Bronchial epithelial cell (primary cell): Measurements from ENCODE around the gene CELSR2. TPM values are rescaled to one million over a fixed set of nuclear protein-coding genes. Genes with fewer than 3 reads are reported as not detected.
A peak's percentile ranks its signal among the peaks of the same experiment; 100 is the strongest.

Experiments used
- DNase-seq: peaks from one replicate; pipeline ENCODE4 v3.0.0-alpha.2; 2010; ENCODE audit warnings: low read depth
- FAIRE-seq: peaks from 2 replicates; lab custom pipeline; 2011; peaks lifted over from hg19 to GRCh38; lab: Jason Lieb, UNC
- H3K27me3 ChIP-seq: 2 replicates; pipeline ENCODE4 v1.5.1; 2011; ENCODE audit warnings: low read length; ENCODE audit not compliant: control insufficient read depth, insufficient read depth
- H3K36me3 ChIP-seq: 2 replicates; pipeline ENCODE4 v1.5.1; 2011; ENCODE audit warnings: low read length; ENCODE audit not compliant: control insufficient read depth, insufficient read depth
- H3K4me3 ChIP-seq: 2 replicates; pipeline ENCODE4 v1.5.1; 2011; ENCODE audit warnings: mild to moderate bottlenecking, low read depth, low read length, control low read depth
- total RNA-seq: library from RNA; depleted of rRNA; stranded (reverse); fragments of >200 nt; gene quantifications from 2 replicates; pipeline ENCODE4 v1.2.1, GENCODE V29; 2014
- TF ChIP-seq, protein P1 (sequence below): IDR thresholded peaks from 2 replicates; pipeline ENCODE4 v1.5.1; 2011; ENCODE audit warnings: mild to moderate bottlenecking, moderate library complexity, low read length, control low read depth, inconsistent platforms; ENCODE audit not compliant: insufficient read depth, severe bottlenecking

The CELSR2 gene
- total RNA-seq, 1 donor from 2014 or later = 9.2 TPM

DNA sequence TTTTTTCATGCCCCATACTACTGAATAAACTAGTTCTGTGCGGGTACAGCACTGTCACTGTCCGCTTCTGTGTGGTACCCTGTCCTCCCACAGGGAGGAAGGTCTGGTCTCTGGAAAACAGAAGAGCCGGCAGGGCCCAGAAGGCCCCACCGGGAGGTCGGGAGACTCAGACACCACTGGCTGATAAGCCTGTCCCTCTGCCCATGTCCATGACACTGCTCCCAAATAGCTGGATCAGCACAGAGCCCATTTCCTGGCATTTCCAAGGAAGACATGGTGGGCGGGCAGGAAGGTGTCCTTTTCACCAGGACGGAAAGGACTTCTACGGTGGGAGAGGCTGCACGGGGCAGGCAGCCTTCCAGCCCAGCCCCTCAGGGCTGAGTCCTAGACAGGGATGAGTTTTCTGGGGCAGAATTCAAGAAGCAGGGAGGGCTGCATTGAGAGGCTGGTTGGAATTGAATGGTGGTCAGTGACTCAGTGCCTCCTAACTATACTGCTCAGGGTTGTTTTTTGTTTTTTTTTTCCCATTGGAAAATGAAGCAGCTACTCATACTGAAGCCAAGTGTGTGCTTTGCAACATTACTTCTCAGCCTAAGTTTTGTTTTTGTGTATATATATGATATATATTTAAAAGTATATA, 26.5 kb downstream of the CELSR2 start:
- Histone ChIP-seq H3K36me3 (peaks cover 21% of the 10 kb centered on the region), H3K27me3 (no peaks in the 10 kb centered on the region), H3K4me3 (no peak overlapping the region)
- peak; percentile 67 for DNase-seq
- TF ChIP-seq, protein P1, sequence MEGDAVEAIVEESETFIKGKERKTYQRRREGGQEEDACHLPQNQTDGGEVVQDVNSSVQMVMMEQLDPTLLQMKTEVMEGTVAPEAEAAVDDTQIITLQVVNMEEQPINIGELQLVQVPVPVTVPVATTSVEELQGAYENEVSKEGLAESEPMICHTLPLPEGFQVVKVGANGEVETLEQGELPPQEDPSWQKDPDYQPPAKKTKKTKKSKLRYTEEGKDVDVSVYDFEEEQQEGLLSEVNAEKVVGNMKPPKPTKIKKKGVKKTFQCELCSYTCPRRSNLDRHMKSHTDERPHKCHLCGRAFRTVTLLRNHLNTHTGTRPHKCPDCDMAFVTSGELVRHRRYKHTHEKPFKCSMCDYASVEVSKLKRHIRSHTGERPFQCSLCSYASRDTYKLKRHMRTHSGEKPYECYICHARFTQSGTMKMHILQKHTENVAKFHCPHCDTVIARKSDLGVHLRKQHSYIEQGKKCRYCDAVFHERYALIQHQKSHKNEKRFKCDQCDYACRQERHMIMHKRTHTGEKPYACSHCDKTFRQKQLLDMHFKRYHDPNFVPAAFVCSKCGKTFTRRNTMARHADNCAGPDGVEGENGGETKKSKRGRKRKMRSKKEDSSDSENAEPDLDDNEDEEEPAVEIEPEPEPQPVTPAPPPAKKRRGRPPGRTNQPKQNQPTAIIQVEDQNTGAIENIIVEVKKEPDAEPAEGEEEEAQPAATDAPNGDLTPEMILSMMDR = no peak
- no peak for FAIRE-seq

DNA sequence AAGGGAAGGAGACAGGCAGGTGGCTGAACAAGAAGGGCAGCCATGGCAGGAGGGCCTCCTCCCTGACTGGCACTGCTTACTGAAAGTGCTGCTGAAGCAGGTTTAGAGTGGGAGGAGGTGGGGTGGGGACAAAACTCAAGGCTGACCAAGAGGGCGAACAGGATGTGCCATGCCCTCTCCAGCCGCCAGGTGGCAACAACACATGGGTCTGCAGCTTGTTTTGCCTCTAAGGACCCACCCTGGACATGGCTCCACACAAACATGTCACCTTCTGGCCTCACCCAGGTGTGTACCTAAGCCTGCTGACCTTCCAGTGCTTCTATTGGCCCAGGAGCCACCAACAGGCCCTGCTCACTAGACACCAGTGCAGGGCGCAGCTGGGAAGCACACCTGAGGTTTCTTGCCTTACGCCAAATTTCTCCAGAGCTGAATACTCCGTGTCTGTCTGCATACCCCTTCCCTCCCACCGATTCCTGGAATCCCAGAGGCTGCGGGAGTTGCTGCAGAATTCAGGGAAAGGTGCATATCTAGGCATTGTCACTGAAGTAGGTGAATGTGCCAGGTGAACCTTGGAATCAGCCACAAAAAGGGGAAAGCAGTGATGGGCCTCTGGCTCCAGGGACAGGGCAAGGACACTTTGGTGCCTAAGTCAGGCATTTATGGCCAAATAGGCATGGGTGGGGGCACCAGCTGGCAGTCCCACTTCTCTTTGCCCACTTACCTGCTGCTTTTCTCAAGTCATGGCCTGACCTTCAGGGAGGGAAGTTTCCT, 28.3 kb downstream of the CELSR2 start:
- no peak for FAIRE-seq
- DNase-seq = peak; percentile 69
- no peaks in the 10 kb centered on the region for H3K27me3 ChIP-seq
- H3K36me3 ChIP-seq = peaks cover 9% of the 10 kb centered on the region
- H3K4me3 ChIP-seq = no peak overlapping the region
- TF ChIP-seq, protein P1 = peak; percentile 98

DNA sequence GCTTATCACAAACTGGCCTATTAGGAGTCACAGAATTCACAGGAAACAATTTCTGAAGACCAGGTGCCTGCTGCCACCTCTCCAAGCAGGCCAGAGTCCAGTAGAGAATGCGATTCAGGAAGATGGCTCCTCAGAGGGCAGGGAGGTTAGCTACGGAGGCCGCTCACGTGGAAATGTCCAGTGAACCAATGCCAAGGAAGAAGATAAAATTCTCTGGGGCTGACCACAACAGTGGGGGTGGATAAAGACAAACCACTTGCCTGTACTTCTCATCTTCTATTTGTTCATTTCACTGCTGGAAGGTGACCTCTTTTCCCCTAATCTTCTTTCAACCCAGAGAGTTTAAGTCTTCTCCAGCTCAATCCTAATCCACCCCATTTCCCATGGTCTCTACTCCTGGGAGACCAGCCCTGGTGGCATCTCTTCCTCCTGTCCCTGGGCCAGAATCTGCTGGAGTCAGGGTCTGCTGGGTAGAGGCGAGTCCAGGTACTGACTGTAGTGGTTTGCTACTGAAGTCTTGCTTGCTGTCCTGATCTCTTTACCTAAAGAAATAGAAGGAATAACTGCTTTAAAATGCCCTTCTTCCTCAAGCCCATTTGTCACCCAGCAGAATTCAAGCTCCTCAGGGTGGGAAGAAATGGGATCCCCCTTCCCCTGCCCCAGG, 30.4 kb downstream of the CELSR2 start:
- Histone ChIP-seq H3K36me3 (peaks cover 1% of the 10 kb centered on the region), H3K4me3 (no peak overlapping the region), H3K27me3 (no peaks in the 10 kb centered on the region)
- TF ChIP-seq, protein P1 = no peak
- DNase-seq (no peak), FAIRE-seq (no peak)

DNA sequence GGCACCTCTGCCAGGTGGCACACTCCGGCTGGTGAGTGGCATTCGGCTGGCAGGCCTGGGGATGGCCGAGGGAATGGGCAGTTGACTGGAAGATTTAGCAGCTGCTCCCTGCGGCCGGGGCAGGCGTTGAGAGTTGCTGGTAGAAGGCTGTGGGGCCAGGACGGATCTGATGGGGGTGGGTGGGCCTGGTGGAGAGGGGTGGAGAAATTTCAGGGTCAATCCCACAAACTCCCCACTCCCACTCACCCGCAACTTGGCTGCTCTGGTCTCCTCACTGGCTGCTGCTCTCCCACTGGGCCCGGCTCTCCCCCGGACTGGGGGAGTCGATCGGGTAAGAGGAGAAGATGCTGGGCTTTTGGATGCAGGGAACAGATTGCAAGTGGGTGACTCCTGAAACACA, 31.5 kb downstream of the CELSR2 start:
- H3K36me3 ChIP-seq = peaks cover 1% of the 10 kb centered on the region
- DNase-seq = no peak
- no peaks in the 10 kb centered on the region for H3K27me3 ChIP-seq
- FAIRE-seq = no peak
- TF ChIP-seq, protein P1 = no peak
- no peak overlapping the region for H3K4me3 ChIP-seq

DNA sequence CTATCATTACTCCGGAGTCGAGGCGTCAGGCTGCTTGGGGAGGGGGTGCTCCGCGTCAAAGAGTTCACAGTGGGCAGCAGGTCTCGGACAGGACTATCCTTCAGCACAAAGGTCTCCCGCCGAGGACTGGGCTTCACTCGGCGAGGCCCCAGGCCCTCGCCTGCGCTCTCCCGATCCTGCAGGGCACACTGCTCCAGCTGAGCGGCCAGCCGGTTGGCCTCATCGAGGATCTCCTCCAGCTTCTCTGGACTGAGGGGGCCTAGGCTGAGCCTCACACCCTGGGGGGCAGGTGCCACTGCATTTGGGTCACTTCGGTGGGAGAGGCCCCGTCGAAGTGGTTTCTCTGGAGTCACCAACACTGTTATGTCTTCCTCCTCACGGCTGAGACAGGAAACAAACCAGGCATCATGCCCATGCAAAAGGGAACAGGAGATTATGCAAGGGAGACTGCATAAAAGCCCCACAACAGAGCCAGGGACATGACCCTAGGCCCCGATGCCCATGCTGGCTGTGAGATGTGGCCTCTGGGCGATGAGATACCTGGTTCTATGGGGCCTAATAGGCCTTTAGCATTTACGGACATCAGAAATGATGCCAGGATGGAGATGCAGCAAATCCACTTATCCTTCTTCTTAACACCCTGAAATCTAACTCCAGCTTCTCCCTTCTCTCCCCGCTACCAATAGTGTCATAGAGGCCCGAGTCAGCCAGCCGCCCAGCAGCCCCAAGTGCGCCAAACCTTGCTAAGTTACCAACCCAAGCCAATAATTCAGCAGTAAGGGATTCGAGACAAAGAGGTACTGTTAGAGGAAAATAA, 32.5 kb downstream of the CELSR2 start:
- FAIRE-seq (no peak), DNase-seq (no peak)
- H3K4me3 ChIP-seq = peak overlapping the region; percentile 67
- peaks cover 1% of the 10 kb centered on the region for H3K36me3 ChIP-seq
- no peaks in the 10 kb centered on the region for H3K27me3 ChIP-seq
- TF ChIP-seq, protein P1 = no peak
